Hippocampal formation (tissue), 2 donors: ENCODE results near the gene YBEY.

Experiments
- DNase-seq, 2 donors: peaks; one replicate each; lab custom pipeline; 2025; lab: John Stamatoyannopoulos, UW

YBEY gene

GRCh38 chr21:46327711-46328110 is 41.6 kb downstream of the YBEY start:
- DNase-seq, result no peak

DNA sequence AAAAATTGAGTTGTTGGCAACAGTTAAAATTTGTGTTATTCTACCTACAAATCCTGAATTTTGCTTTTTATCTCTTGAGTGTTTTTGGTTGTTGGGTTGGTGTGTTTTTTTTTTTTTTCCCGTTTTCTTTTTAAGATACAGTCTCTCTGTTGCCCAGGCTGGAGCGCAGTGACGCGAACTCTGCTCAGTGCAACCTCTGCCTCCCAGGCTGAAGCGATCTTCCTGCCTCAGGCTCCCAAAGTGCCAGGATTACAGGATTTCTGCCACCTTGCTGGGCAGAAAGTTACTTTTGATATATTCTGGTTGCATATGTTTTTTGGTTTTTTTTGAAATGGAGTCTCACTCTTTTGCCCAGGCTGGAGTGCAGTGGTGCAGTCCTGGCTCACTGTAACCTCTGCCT is 42.0 kb downstream of the YBEY start:
- no peak for DNase-seq

GRCh38 chr21:46329796-46330195 is 43.7 kb downstream of the YBEY start:
- DNase-seq, result no peak

DNA sequence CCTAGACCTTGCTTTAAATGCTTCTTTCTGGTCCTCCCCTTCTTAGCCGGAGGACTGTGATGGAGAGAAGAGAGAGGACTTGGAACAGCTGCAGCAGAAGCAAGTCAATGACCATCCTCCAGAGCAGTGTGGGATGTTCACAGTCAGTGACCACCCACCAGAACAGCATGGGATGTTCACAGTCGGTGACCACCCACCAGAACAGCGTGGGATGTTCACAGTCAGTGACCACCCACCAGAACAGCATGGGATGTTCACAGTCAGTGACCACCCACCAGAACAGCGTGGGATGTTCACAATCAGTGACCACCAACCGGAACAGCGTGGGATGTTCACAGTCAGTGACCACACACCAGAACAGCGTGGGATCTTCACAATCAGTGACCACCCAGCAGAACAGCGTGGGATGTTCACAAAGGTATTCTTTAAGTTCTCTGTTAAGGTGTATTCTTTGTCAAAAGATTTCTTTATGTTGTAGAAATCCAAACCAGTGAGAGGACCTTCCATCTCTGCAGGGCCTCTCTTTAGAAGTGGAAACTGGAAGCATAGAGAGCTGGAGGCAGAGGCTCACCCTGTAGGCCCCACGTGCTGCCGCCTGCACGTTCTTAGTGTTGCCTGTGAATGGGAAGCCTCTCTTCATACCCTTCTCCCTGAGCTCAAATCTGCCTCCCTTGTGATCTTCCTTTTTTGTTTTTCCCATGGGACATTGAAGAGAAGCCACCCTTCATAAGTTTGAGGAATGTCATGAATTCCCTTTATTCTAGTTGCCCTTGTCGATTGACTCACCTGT is 48.4 kb downstream of the YBEY start:
- no peak for DNase-seq

DNA sequence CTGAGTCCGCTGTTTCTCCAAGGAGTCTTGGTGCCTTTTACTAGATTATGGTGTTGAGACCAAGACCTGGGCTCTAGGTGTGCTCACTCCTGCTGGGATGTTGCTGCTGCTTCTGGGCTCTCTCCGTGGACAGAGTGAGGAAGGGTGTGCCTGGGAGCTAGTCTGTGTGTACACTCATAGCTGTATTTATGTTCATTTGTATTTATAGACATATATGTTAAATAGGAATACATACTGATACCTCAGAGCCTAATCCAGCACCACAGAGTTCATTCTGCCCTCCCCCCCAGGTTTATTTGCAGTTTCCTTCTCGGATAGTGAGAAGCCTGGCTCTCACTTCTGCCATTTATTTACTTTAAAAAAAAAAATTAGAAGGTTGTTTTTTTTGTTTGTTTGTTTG is 50.5 kb downstream of the YBEY start:
- DNase-seq, result no peak

- DNase-seq, result no peak
These were observed 54.9 kb downstream of the YBEY start for GRCh38 chr21:46340998-46341397.

- no peak for DNase-seq
These were observed 58.2 kb downstream of the YBEY start for GRCh38 chr21:46344219-46344915.

DNA sequence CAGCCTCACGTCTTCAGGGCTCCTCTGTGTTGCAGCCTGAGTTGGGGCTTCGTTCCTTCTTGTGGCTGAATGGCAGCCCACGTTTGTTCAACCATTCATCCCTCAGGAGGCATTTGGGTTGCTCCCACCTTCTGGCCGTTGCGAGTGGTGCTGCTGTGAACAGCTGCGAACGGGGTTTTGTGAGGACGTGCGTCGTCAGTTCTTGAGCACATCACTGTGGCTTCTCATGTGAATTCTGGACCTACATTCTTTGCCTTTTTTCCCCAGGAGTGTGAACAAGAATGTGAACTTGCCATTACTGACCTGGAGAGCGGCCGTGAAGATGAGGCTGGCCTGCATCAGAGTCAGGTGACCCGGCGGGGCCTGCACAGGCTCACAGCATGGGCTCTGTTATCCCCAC is 59.7 kb downstream of the YBEY start:
- DNase-seq, result no peak

DNA sequence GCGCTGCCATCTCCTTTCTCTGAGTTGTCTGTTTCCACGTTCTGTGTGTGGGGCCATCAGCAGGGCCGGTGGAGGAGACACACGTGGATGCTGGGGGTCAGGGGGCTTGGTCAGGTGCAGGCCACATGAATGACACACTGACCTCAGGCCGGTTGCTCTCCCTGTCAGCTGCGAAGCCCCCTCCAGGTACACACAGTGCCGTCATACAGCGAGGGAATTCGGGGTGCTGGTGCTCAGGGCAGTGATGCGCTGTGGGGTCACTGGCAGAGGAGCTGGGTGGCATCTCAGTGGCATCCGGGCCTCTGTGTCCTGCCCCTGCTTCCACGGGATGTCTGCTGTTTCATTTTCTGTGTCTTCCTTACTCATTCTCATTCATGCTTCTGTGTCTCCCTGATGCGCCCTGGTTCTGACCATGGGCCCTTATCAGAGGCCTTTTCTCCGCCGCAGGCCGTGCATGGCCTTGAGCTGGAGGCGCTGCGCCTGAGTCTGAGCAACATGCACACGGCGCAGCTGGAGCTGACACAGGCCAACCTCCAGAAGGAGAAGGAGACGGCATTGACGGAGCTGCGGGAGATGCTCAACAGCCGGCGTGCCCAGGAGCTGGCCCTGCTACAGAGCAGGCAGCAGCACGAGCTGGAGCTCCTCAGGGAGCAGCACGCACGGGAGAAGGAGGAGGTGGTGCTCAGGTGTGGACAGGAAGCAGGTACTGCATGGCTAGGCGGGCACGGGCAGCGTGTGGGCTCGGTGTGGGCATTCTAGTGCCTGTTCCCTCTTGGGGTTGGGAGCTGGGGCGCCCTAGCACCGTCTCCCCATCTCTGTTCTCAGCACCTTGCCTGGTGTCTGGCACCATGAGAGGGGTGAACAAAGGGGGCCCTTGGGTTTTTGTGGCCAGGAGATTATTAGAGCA is 60.4 kb downstream of the YBEY start:
- no peak for DNase-seq

- no peak for DNase-seq
These were observed 61.0 kb downstream of the YBEY start for GRCh38 chr21:46347203-46347550.
